ENCODE results near the gene PDZD4.

DNA sequence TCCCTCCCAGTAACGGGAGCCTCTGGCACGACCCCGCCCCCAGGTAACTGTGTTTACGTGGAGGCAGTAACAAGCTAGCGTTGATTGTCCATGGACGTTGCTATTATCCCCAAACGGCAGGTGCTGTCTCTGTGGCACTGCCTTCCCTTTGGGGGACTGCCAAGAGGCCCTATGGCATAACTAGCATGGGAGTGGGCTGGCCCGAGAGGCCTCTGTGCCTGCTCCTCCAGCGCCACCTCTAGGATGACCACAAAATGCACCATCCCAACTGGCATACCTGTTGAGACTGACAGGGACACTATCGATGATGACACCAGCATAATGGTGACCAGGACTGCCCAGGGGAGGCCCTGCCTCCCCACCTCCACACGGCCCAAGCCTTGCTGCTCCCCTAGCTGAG lies 48.0 kb downstream of the PDZD4 start:
- TF ChIP-seq, protein P1, sequence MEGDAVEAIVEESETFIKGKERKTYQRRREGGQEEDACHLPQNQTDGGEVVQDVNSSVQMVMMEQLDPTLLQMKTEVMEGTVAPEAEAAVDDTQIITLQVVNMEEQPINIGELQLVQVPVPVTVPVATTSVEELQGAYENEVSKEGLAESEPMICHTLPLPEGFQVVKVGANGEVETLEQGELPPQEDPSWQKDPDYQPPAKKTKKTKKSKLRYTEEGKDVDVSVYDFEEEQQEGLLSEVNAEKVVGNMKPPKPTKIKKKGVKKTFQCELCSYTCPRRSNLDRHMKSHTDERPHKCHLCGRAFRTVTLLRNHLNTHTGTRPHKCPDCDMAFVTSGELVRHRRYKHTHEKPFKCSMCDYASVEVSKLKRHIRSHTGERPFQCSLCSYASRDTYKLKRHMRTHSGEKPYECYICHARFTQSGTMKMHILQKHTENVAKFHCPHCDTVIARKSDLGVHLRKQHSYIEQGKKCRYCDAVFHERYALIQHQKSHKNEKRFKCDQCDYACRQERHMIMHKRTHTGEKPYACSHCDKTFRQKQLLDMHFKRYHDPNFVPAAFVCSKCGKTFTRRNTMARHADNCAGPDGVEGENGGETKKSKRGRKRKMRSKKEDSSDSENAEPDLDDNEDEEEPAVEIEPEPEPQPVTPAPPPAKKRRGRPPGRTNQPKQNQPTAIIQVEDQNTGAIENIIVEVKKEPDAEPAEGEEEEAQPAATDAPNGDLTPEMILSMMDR (IDR thresholded peaks at IDR 0.05; ENCODE audit: low read depth, low read length) = peak; percentile 7; the same call in 1 of the 2 replicates
- TF ChIP-seq EZH2phosphoT487 (IDR thresholded peaks at IDR 0.05; ENCODE audit: low read depth) = no peak
